GM12878 (cell line): ENCODE results near the gene FKBP14. TPM values are rescaled to one million over a fixed set of nuclear protein-coding genes. Genes with fewer than 3 reads are reported as not detected.

ENCODE experiments used
- ATAC-seq: fragments of 200-7000 bp; cut with Tn5 transposase; 3 replicates; pipeline ENCODE4 v1.9.1; 2020; ENCODE audit warnings: mild to moderate bottlenecking, moderate library complexity
- BruUV-seq: library from RNA; stranded (reverse); fragments of 400-500 nt; replicated peaks from 2 replicates; lab custom pipeline; 2021; lab: Mats Ljungman, UMichigan
- CTCF ChIA-PET: fragments of 300-600 bp; sonication (Branson Sonifier 250); formaldehyde crosslinking; extraction: SDS; loops from one replicate; lab custom pipeline; 2021; ENCODE audit warnings: inconsistent platforms; lab: Yijun Ruan, JAX
- POLR2A ChIA-PET: fragments of 350-600 bp; formaldehyde crosslinking; extraction: SDS; loops from one replicate; lab custom pipeline; 2021; ENCODE audit warnings: inconsistent platforms; lab: Charles Lee
- RAD21 ChIA-PET: fragments of 300-600 bp; sonication (Branson Sonifier 250); formaldehyde crosslinking; loops from one replicate; lab custom pipeline; 2023; ENCODE audit warnings: antibody characterized with exemption; ENCODE audit not compliant: unreplicated experiment; lab: Charles Lee
- SMC1A ChIA-PET: fragments of 300-600 bp; sonication (Branson Sonifier 250); formaldehyde crosslinking; loops from one replicate; lab custom pipeline; 2023; ENCODE audit not compliant: unreplicated experiment, uncharacterized antibody; lab: Charles Lee
- DNase-seq: peaks from one replicate; pipeline ENCODE4 v3.0.0-alpha.2; 2011; ENCODE audit warnings: low read depth, low spot score
- FAIRE-seq: peaks from 3 replicates; lab custom pipeline; 2011; peaks lifted over from hg19 to GRCh38; lab: Jason Lieb, UNC
- H2AFZ ChIP-seq: 2 replicates; pipeline ENCODE4 v1.6.0; 2011; ENCODE audit warnings: low read depth, low read length, control low read depth; ENCODE audit not compliant: control insufficient read depth
- H3K27ac ChIP-seq: 2 replicates; pipeline ENCODE4 v1.5.1; 2011; ENCODE audit warnings: control low read depth; ENCODE audit not compliant: control insufficient read depth, insufficient read depth
- H3K27me3 ChIP-seq, 2 experiments: replicated peaks in 1 of 2; 2 replicates each; pipeline versions ENCODE4 v1.6.0 to v1.6.1; 2011; ENCODE audit warnings: low read length in 1 of 2; ENCODE audit not compliant: control insufficient read depth in 2 of 2, insufficient read depth in 2 of 2
- H3K36me3 ChIP-seq, 2 experiments: 2 replicates each; pipeline ENCODE4 v1.5.1; 2011; ENCODE audit warnings: low read length in 1 of 2; ENCODE audit not compliant: control insufficient read depth in 2 of 2, insufficient read depth in 2 of 2
- H3K4me1 ChIP-seq: 2 replicates; pipeline ENCODE4 v1.6.1; 2011; ENCODE audit warnings: mild to moderate bottlenecking, low read length, moderate library complexity, mixed read lengths; ENCODE audit not compliant: control insufficient read depth, insufficient read depth
- H3K4me2 ChIP-seq: 2 replicates; pipeline ENCODE4 v1.6.0; 2011; ENCODE audit warnings: control low read depth; ENCODE audit not compliant: control insufficient read depth, insufficient read depth
- H3K4me3 ChIP-seq: fragments of 200-600 bp; sonication (generic); 2 replicates; pipeline ENCODE4 v1.5.1; 2016
- H3K79me2 ChIP-seq: 2 replicates; pipeline ENCODE4 v1.6.0; 2011; ENCODE audit warnings: low read length; ENCODE audit not compliant: control insufficient read depth, insufficient read depth
- H3K9ac ChIP-seq: 2 replicates; pipeline ENCODE4 v1.8.0; 2011; ENCODE audit warnings: low read length, control low read depth, mixed read lengths; ENCODE audit not compliant: control insufficient read depth, insufficient read depth
- H3K9me3 ChIP-seq: replicated peaks from 3 replicates; pipeline ENCODE4 v1.5.1; 2011; ENCODE audit warnings: mild to moderate bottlenecking, low read length; ENCODE audit not compliant: control insufficient read depth, insufficient read depth
- H4K20me1 ChIP-seq: 2 replicates; pipeline ENCODE4 v1.6.0; 2011; ENCODE audit not compliant: control insufficient read depth, insufficient read depth
- CREB1 ChIP-seq: IDR thresholded peaks from 2 replicates; pipeline ENCODE4 v1.6.1; 2012; ENCODE audit warnings: low read depth, mild to moderate bottlenecking, inconsistent platforms
- EGR1 ChIP-seq, 2 experiments: IDR thresholded peaks; 1 replicate in 1 of 2; 2 replicates in 1 of 2; pipeline ENCODE4 v1.6.1; 2011 to 2012; ENCODE audit warnings: low read depth in 2 of 2, low read length in 2 of 2, borderline replicate concordance in 1 of 2, mild to moderate bottlenecking in 1 of 2, moderate library complexity in 1 of 2
- ESRRA ChIP-seq: IDR thresholded peaks from 2 replicates; pipeline ENCODE4 v1.6.1; 2012; ENCODE audit warnings: mild to moderate bottlenecking, low read length, improper control_type of control experiment
- FOXM1 ChIP-seq: IDR thresholded peaks from 2 replicates; pipeline ENCODE4 v1.6.1; 2012; ENCODE audit warnings: low read depth, mild to moderate bottlenecking, inconsistent platforms, low read length, moderate library complexity
- GABPA ChIP-seq: IDR thresholded peaks from 2 replicates; pipeline ENCODE4 v1.6.1; 2014; ENCODE audit warnings: antibody characterized with exemption, low read depth, mild to moderate bottlenecking, inconsistent platforms
- MEF2A ChIP-seq: IDR thresholded peaks from 2 replicates; pipeline ENCODE4 v1.6.1; 2011; ENCODE audit warnings: low read depth, mild to moderate bottlenecking, low read length, moderate library complexity; ENCODE audit not compliant: insufficient read depth
- MTA2 ChIP-seq: fragments of 450-650 bp; IDR thresholded peaks from 2 replicates; pipeline ENCODE4 v1.6.1; 2016; ENCODE audit warnings: low read depth, mild to moderate bottlenecking, moderate library complexity
- MTA3 ChIP-seq: IDR thresholded peaks from 2 replicates; pipeline ENCODE4 v1.6.1; 2012; ENCODE audit warnings: low read length, inconsistent platforms, borderline replicate concordance
- MYB ChIP-seq: fragments of 150-350 bp; IDR thresholded peaks from 2 replicates; pipeline ENCODE4 v1.6.1; 2014; ENCODE audit warnings: mild to moderate bottlenecking, low read depth, low read length, borderline replicate concordance
- NFXL1 ChIP-seq: fragments of 450-650 bp; IDR thresholded peaks from 2 replicates; pipeline ENCODE4 v1.6.1; 2017; ENCODE audit warnings: antibody characterized with exemption, mild to moderate bottlenecking, borderline replicate concordance
- PML ChIP-seq: IDR thresholded peaks from 2 replicates; pipeline ENCODE4 v1.6.1; 2012; ENCODE audit warnings: low read length, inconsistent platforms
- RB1 ChIP-seq: fragments of 450-650 bp; formaldehyde crosslinking; IDR thresholded peaks from 2 replicates; pipeline ENCODE4 v1.6.1; 2017; ENCODE audit warnings: mild to moderate bottlenecking, borderline replicate concordance
- SIN3A ChIP-seq: IDR thresholded peaks from 2 replicates; pipeline ENCODE4 v1.6.1; 2012; ENCODE audit warnings: low read depth, low read length, improper control_type of control experiment
- STAT3 ChIP-seq: IDR thresholded peaks from 2 replicates; pipeline ENCODE4 v1.6.1; 2011; ENCODE audit warnings: low read depth, low read length, improper control_type of control experiment
- TAF1 ChIP-seq: IDR thresholded peaks from 2 replicates; pipeline ENCODE4 v1.6.1; 2011; ENCODE audit warnings: mild to moderate bottlenecking, low read depth, low read length, borderline replicate concordance
- YBX1 ChIP-seq: fragments of 450-650 bp; IDR thresholded peaks from 2 replicates; pipeline ENCODE4 v1.6.1; 2016; ENCODE audit warnings: antibody characterized with exemption
- ZNF24 ChIP-seq: fragments of 450-650 bp; IDR thresholded peaks from 2 replicates; pipeline ENCODE4 v1.6.1; 2017; ENCODE audit warnings: antibody characterized with exemption, mild to moderate bottlenecking
- WGBS: methylation state at CpG from one replicate; pipeline ENCODE4 v1.1.6; 2016; ENCODE audit warnings: low lambda C conversion rate; ENCODE audit not compliant: insufficient replicate concordance, insufficient coverage; ENCODE audit errors: missing lambda C conversion rate; 5-methylcytosine and 5-hydroxymethylcytosine counted together
- in situ Hi-C: fragments of 300-500 bp; cut with MboI; formaldehyde crosslinking; loops from 9 replicates; pipeline ENCODE4 v1.14.3; 2018; ENCODE audit warnings: mixed read lengths
- intact Hi-C: fragments of 100-400 bp; cut with micrococcal nuclease; formaldehyde crosslinking; loops from one replicate; pipeline ENCODE4 v1.14.2; 2022; ENCODE audit not compliant: unreplicated experiment
- polyA plus RNA-seq, 11 experiments: library from polyadenylated mRNA; depleted of rRNA in 4 of 11; unstranded in 6 of 11; stranded (reverse) in 5 of 11; fragments of >200 nt; fragmentation: Nextera tagmentation in 4 of 11; fragmentation: Illumina TruSeq in 1 of 11; extraction: Ambion mirVana in 4 of 11; extraction: Trizol in 1 of 11; gene quantifications; 1 replicate in 1 of 11; 2 replicates in 10 of 11; pipeline versions ENCODE4 v1.2.1 to v1.2.3, GENCODE V29; 2011 to 2016; ENCODE audit warnings: inconsistent platforms in 2 of 11, missing spikeins in 2 of 11, low read depth in 1 of 11
- total RNA-seq, 4 experiments: library from RNA; depleted of rRNA in 3 of 4; stranded (reverse); fragments of >200 nt in 3 of 4; fragmentation: Illumina TruSeq in 1 of 4; extraction: Trizol in 1 of 4; gene quantifications; 2 replicates each; pipeline versions ENCODE4 v1.2.1 to v1.2.3, GENCODE V29; 2013 to 2021
- TF ChIP-seq, protein P1 (sequence below): fragments of 450-650 bp; IDR thresholded peaks from 2 replicates; pipeline ENCODE4 v1.6.1; 2017; ENCODE audit warnings: low read depth, mild to moderate bottlenecking, moderate library complexity
- TF ChIP-seq, protein P2 (sequence below): fragments of 450-650 bp; IDR thresholded peaks from 2 replicates; pipeline ENCODE4 v1.6.1; 2016; ENCODE audit warnings: mild to moderate bottlenecking
- TF ChIP-seq, protein P3 (sequence below): IDR thresholded peaks from 2 replicates; pipeline ENCODE4 v1.6.1; 2011; ENCODE audit warnings: low read depth, mild to moderate bottlenecking, low read length, moderate library complexity, borderline replicate concordance; ENCODE audit errors: extremely low read depth

FKBP14 gene
- total and polyA plus RNA-seq, 10 of the 15 experiments (the other 5 are each of a cell fraction or from before 2014, with no cell fraction given): 2.7 to 8.9 (median 5.6) TPM

DNA sequence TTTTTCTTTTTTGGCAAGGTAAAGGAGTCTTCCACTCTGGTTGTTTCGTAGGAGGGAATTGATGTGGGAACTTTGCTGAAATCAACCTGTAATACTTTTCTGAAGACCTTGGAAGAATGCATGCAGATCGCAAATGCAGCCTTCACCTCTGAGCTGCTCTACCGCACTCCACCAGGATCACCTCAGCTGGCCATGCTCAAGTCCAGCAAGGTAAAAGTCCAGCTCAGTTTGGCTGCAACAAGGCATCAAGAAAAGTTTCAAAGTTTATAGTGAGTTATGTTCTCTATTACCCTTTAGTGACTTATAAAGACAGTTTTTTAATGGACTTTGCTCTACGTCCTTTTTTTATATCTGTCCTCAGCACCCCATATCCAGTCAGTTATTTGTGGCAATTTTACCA, 22.7 kb upstream of the FKBP14 start:
- H3K27me3 ChIP-seq: no peaks in the 10 kb centered on the region
- H3K4me2 ChIP-seq: no peak overlapping the region
- 88% methylated on average over 4 of the region's 4 CpGs for WGBS
- H4K20me1 ChIP-seq: no peaks in the 10 kb centered on the region
- BruUV-seq: no TSS peak
- H3K79me2 ChIP-seq: no peaks in the 10 kb centered on the region
- DNase-seq: no peak
- no peak overlapping the region for H2AFZ ChIP-seq
- H3K4me1 ChIP-seq: no peaks in the 10 kb centered on the region
- H3K9me3 ChIP-seq: no peaks in the 10 kb centered on the region
- POLR2A ChIA-PET: no interaction called here
- SMC1A ChIA-PET: interaction anchor here (1.4 kb wide), 1 partner anchor 12 kb away, joined by 4 read pairs; no protein-coding TSS in a partner anchor
- peaks cover 0 to 11% of the 10 kb centered on the region in 2 experiments; a peak in 3 of 4 replicates for H3K36me3 ChIP-seq
- in situ Hi-C loops (no loop called here), intact Hi-C loops (no loop called here)
- ATAC-seq: no peak
- FAIRE-seq: no peak
- H3K27ac ChIP-seq: no peak overlapping the region
- TF ChIP-seq ESRRA (no peak), GABPA (no peak), ZNF24 (no peak), FOXM1 (no peak), SIN3A (no peak), MTA3 (no peak), RB1 (no peak), MTA2 (no peak), MYB (no peak), EGR1 (IDR thresholded peaks at IDR 0.05; ENCODE audit: borderline replicate concordance in 1 of 2, low read depth in 2 of 2, low read length in 2 of 2) (no peak), PML (no peak), STAT3 (no peak), CREB1 (no peak), MEF2A (no peak), TAF1 (no peak), NFXL1 (no peak), YBX1 (no peak)
- TF ChIP-seq, protein P1, sequence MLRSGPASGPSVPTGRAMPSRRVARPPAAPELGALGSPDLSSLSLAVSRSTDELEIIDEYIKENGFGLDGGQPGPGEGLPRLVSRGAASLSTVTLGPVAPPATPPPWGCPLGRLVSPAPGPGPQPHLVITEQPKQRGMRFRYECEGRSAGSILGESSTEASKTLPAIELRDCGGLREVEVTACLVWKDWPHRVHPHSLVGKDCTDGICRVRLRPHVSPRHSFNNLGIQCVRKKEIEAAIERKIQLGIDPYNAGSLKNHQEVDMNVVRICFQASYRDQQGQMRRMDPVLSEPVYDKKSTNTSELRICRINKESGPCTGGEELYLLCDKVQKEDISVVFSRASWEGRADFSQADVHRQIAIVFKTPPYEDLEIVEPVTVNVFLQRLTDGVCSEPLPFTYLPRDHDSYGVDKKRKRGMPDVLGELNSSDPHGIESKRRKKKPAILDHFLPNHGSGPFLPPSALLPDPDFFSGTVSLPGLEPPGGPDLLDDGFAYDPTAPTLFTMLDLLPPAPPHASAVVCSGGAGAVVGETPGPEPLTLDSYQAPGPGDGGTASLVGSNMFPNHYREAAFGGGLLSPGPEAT: no peak
- TF ChIP-seq, protein P2, sequence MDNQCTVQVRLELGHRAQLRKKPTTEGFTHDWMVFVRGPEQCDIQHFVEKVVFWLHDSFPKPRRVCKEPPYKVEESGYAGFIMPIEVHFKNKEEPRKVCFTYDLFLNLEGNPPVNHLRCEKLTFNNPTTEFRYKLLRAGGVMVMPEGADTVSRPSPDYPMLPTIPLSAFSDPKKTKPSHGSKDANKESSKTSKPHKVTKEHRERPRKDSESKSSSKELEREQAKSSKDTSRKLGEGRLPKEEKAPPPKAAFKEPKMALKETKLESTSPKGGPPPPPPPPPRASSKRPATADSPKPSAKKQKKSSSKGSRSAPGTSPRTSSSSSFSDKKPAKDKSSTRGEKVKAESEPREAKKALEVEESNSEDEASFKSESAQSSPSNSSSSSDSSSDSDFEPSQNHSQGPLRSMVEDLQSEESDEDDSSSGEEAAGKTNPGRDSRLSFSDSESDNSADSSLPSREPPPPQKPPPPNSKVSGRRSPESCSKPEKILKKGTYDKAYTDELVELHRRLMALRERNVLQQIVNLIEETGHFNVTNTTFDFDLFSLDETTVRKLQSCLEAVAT: no peak
- TF ChIP-seq, protein P3, sequence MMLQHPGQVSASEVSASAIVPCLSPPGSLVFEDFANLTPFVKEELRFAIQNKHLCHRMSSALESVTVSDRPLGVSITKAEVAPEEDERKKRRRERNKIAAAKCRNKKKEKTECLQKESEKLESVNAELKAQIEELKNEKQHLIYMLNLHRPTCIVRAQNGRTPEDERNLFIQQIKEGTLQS: no peak
- RAD21 ChIA-PET: interaction anchor here (1.3 kb wide), 1 partner anchor 12 kb away, joined by 4 read pairs; no protein-coding TSS in a partner anchor
- CTCF ChIA-PET: interaction anchor here (0.8 to 1.6 kb wide), 5 partner anchors 11 to 170 kb away, joined by 3 to 5 read pairs (median 3); no protein-coding TSS in a partner anchor
- H3K4me3 ChIP-seq: no peak overlapping the region
- no peak overlapping the region for H3K9ac ChIP-seq
